ENCODE measurements around the gene MAZ. TPM values are rescaled to one million over a fixed set of nuclear protein-coding genes. Genes with fewer than 3 reads are reported as not detected.
"Not testable (repeated sequence)": the region's sequence is repeated elsewhere in the genome, so short reads cannot be mapped to it uniquely, and the experiment has no call there.

The MAZ gene
- total RNA-seq, 2 donors from 2014 or later, result 124 to 148 TPM

- intact Hi-C loops (cut with DNase I), result loop anchor here in 1 of 2 donors (10.0 kb wide), 1 partner anchor 1045 kb away; no protein-coding TSS in a partner anchor
- no peak for DNase-seq (ENCODE audit: low spot score)
Observed at GRCh38 chr16:29779474-29779873, 26.9 kb upstream of the MAZ start.

- DNase-seq (ENCODE audit: low spot score); intact Hi-C loops (cut with DNase I): not testable (repeated sequence)
Observed at GRCh38 chr16:29783094-29783953, 23.0 kb upstream of the MAZ start.

- intact Hi-C loops (cut with DNase I), result no loop called here
- DNase-seq (ENCODE audit: low spot score), result no peak
Observed at GRCh38 chr16:29784157-29784556, 22.2 kb upstream of the MAZ start.

GRCh38 chr16:29784901-29785500 lies 21.3 kb upstream of the MAZ start:
- intact Hi-C loops (cut with DNase I), result no loop called here
- DNase-seq (ENCODE audit: low spot score), result peak; percentile 94

- intact Hi-C loops (cut with DNase I); DNase-seq (ENCODE audit: low spot score): not testable (repeated sequence)
Observed at GRCh38 chr16:29787155-29787554, 19.2 kb upstream of the MAZ start.

GRCh38 chr16:29789775-29790182 lies 16.6 kb upstream of the MAZ start:
- DNase-seq (ENCODE audit: low spot score), result no peak
- intact Hi-C loops (cut with DNase I), result no loop called here

GRCh38 chr16:29790183-29790948 lies 16.0 kb upstream of the MAZ start, which contains the start of gene KIF22:
Gene KIF22, plus strand, starts transcription at chr16:29790751. Its CDS starts 9 bp downstream, at chr16:29790760.
- DNase-seq (ENCODE audit: low spot score), result peak; percentile 100
- intact Hi-C loops (cut with DNase I), result no loop called here

- no peak for DNase-seq (ENCODE audit: low spot score)
- intact Hi-C loops (cut with DNase I), result no loop called here
Observed at GRCh38 chr16:29790949-29791844, 15.1 kb upstream of the MAZ start.

- no peak for DNase-seq (ENCODE audit: low spot score)
- intact Hi-C loops (cut with DNase I), result no loop called here
Observed at GRCh38 chr16:29791845-29792807, 14.2 kb upstream of the MAZ start.

- DNase-seq (ENCODE audit: low spot score); intact Hi-C loops (cut with DNase I): not testable (repeated sequence)
Observed at GRCh38 chr16:29793153-29793552, 13.2 kb upstream of the MAZ start.

- no peak for DNase-seq (ENCODE audit: low spot score)
- intact Hi-C loops (cut with DNase I), result no loop called here
Observed at GRCh38 chr16:29794231-29794710, 12.1 kb upstream of the MAZ start.

- no peak for DNase-seq (ENCODE audit: low spot score)
Observed at GRCh38 chr16:29802416-29802935, 3.9 kb upstream of the MAZ start.

GRCh38 chr16:29804020-29804419 lies 2.3 kb upstream of the MAZ start:
- intact Hi-C loops (cut with DNase I), result no loop called here

More at GRCh38 chr16:29802416-29802935, 3.9 kb upstream of the MAZ start:
- intact Hi-C loops (cut with DNase I), result no loop called here

GRCh38 chr16:29804455-29805231 lies 1.7 kb upstream of the MAZ start:
- intact Hi-C loops (cut with DNase I), result no loop called here

More at GRCh38 chr16:29804020-29804419, 2.3 kb upstream of the MAZ start:
- no peak for DNase-seq (ENCODE audit: low spot score)

GRCh38 chr16:29805232-29806098 lies 864 bp upstream of the MAZ start:
- intact Hi-C loops (cut with DNase I), result no loop called here
- DNase-seq (ENCODE audit: low spot score), result peak; percentile 99

More at GRCh38 chr16:29804455-29805231, 1.7 kb upstream of the MAZ start:
- no peak for DNase-seq (ENCODE audit: low spot score)

Data from posterior vena cava (tissue), 2 donors.